Kidney glomerular epithelial cell (primary cell): ENCODE data around the gene TP53I11.

ENCODE experiments used
- DNase-seq: peaks from one replicate; lab custom pipeline; 2025; lab: John Stamatoyannopoulos, UW

The TP53I11 gene, protein sequence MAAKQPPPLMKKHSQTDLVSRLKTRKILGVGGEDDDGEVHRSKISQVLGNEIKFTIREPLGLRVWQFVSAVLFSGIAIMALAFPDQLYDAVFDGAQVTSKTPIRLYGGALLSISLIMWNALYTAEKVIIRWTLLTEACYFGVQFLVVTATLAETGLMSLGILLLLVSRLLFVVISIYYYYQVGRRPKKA

DNA sequence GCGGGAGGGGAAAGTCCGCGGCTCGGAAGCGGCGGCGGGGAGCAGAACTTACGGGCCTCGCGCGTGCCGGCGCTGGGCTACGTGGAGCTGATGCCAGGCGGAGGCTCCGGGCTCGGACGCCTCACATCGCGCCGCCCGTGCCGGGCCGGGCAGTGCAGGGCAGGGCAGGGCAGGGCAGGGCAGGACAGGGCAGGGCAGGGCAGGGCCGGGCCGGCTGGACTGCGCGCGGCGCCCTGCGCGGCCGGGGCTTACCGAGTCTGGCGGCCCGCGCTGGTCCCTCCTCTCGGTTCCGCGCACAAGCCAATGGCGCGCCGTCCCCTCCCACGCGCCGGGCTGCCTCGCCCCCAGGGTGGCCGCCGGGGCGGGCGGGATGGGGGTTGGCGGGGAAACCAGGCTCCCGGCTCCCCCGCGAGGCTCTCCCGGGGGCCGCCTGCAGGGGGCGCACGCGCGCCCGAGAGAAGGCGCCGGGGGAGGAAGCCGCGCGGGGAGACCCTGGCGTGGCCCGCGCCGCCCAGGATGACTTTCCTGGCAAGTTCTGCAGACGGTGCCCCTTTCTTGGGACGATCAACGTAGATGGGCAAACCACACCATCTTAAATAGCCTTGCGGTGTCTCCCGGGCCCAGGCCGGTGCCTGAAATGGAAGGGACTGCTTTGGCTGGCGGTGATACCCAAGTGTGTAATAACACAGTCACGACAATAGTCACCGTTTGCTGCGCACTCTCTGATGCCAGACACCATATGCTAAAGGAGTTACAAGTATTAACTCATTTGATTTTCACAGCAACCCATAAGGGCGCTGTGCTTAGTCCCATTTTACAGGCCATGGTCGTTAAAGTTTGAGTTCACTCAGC, at the start of gene TP53I11:
Gene TP53I11 (minus strand): TSS at position 259 of the 852 bp plus-strand sequence. CDS start 12,548 bp downstream, outside the sequence.
- DNase-seq: no peak

DNA sequence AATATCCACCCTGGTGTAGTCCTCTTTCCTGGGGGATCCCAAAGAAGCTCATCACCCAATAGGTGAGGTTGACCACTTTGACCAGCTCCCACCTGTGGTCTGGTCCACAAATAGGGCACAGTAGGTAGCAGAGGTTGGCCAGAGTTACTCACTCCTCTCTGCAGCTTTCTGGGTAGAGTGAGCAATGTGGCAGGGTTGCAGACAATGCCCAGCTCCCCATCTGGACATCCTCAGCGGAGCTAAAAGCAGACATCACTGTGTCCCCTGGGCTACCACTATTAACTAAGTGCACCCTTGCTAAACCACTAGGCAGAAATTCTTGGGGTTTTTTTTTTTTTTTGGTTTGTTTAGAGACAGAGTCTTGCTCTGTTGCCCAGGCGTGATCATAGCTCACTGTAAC, 48.4 kb upstream of the TP53I11 start:
- no peak for DNase-seq

DNA sequence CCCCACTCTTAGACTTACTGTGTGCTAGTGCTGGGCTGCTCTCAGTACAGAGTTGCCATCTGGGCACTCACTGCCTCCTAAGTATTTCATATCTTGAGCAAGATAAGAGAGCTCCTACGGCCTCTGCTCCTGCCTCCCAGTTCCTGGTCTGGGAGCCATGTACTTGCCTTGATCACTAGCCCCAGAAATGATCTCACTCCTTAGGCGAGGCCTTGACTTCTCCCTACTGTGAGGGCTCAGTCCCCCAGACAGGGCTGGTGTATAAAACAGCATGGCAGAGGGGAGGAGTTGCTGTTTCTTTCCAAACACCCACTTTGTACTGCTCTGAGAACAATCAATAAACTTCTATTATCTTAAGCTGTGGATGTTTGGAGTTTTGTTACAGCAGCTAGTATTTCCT, 47.4 kb upstream of the TP53I11 start:
- no peak for DNase-seq

DNA sequence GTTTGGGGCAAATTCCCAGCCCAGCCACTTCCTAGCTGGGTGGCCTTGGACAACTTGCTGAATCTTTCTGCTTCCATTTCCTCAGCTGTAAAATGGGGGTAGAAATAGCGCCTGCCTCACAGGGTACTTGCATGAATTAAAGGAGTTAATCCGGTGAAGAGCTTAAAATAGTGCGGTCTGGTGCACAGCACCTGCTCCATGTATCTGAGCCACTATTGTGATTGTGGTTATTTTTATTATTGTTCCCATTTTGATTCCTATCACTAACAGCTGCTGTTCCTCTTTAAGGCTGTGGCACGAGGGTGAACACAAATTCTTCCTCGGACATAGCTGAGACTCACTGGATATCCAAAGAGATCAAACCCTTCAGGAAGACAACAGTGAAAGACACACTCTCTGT, 46.9 kb upstream of the TP53I11 start:
- no peak for DNase-seq

DNA sequence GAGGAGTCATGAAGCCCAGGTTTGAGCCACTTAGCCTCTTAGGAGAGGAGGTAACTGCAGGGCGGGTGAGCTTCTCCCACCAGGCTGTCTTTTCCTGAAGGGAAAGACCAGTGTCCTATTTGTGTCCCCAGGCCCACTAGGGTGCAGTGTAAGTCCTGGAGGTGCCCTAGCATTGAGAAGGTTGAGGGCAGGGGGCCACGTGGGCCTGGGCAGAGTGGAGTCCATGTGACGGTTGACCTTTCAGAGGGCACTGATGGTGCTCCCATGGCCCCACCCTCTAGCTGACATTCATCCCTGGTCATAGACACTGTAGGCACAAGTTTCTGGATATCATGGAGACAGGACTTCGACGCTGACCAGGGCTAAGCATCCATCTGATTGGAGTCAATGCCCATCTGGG, 44.1 kb upstream of the TP53I11 start:
- DNase-seq: no peak

DNA sequence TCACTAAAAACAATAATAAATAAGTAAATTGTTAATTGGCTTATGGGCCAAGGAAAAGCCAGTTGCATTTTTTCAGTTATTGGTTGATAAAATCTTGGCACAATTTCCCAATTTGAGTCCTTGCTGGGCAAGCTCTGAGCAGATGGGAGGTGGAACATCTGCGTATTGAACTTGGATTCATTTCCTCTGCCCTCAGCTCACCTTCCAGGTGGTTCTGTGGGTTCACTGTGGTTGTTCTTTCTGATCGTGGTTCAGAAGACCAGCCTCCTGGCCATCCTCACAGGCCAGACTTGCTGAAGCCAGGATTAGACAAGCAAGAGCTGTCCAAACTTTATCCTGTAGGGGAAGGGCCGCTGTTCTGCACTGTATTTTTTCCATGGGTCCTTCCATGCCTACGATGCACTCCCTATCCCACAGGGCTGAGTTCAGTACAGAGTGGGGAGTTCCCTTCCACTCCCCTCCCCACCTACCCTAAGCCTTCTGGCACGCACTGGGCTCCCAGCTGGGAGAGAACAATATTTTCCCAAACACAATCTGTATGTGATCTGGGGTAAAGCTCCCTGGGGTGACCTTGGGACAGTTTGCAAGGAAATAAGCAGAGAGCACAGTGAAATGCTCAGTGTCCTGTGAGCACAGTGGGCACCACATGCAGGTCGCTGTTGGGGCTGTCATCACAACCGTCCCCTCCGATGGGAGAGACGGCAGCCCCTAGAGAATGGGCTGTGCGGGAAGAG, 43.5 kb upstream of the TP53I11 start:
- no peak for DNase-seq

DNA sequence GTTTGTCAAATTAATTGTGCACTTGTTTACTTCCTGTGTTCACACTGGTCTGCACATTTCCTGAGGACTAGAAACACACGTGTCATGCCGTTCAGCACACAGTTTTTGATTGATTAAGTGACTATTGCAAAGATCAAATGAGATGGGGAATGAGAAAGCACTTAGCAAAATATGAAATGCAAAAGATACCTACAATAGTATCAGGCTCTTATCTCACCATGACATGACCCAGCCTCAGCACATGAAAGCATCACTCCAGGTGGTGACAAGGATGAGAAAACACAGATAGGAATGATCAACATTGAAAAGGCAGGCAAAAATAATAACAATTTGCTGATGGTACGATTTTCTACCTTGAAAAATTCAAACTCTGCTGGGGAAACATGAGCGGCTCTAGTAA, 42.1 kb upstream of the TP53I11 start:
- DNase-seq: no peak

DNA sequence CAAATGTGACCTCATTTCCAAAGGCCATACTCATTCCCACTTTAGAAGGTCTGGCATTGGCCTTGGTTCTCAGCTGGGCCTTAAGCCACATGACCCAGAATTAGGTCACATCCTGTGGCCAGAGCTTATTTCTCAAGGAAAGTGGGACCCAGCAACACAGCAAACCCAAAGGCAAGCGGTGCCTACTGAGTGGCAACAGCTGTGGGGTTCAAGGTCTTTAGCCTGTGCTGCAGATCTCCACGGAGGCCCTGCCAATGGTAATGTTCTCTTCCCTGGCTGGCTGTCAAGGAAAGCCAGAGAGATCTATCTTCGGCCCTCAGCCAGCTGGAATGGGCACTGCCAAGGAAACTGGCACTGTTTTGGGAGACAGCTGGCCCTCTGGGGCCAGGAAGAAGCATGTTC, 41.5 kb upstream of the TP53I11 start:
- no peak for DNase-seq

DNA sequence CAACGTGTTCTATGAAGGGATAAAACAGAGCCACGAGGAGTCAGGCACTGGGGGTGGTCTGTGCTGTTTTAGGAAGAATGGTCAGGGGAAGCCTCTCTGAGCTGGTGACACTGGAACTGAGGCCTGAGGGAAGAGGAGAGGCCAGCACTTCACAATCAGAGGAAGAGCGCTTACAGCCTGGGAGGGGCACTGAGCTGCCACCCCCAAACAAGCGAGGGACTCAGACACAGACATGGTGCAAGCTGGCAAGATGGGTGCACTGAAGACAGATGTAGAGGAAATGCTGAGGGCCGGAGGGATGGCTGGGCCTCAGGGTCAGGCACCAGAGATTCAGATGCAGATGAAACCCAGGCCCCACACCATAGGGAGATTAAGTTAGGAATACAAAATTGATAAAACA, 40.0 kb upstream of the TP53I11 start:
- DNase-seq: no peak

DNA sequence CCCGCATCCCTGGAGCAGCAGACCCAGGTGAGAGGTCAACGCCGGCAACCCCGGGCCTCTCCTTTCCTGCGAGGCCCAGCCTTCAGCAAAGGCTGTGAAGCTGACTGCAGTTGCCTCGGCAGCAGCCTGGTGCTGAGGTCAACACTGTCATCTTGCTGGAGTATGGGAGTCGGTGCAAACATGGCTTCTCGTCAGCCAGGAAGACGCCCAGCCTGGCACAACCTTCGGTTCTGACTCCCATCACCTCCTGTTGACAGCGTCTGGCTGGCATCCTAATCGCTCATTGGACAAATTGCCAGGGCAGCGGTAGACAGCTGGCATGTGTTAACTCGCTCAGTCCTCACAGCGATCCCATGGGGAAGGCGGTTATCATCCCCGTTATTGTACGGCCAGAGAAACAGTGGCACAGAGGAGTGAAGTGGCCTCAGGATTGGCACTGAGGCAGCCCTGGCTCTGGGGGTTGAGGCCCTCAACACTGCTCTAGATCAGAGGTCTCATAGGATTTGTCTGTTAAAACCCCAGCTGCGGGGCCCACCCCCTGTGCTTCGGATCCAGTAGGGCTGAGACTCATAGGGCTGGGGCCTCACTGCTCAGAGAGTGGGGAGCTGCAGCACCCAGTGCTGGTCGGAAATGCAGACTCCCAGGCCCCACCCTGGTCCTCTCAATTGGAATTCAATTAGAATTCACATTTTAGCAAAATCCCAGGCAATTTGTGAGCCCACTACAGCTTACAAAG, 39.3 kb upstream of the TP53I11 start:
- DNase-seq: no peak

DNA sequence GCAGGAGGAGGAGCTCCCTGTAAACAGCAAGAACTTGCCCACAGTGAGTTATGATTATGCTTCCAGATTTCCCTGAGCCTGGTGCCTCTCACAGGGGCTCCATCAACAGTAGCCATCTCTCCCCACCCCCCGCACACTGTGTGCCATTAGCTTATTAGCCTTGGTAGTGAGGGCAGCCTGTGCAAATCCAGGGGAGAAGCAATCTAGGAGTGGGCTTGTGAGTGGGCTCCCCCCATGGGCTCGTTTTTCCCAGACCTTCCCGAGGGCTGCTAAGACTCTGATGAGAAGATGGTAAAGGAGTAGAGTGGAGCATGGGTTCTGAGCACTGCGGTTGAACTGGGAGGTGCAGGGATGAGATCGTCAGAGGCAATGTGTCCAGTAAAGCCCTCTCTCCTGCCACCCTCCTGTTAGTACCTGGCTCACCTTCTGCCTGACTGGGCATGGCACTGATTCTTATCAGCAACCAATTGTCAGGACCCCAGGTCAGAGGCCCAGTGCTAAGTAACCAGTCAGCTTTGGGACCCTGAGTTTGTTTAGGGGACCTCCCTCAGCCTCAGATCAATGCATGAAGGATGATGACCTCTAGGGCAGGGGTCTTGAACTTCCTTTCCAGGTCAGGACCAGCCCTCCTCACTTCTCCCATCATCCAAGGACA, 38.4 kb upstream of the TP53I11 start:
- no peak for DNase-seq

DNA sequence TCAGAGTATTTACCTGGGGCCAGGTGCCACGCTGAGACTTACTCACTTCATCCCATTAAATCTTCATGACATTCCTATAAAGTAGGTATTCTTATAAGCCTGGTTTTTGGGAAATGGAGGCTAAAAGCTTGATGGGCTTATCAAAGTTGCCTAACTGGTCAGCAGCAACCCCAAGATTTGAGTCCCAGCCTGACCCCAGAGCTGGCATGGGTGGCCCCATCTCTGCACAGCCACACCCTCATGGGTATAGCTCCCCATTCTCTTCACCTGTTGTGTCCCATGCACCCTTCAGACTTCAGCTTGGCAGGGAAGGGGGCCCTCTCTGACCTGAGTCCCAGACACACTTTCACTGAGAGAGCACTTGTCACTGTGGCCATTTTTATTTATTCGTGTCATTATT, 37.4 kb upstream of the TP53I11 start:
- no peak for DNase-seq

DNA sequence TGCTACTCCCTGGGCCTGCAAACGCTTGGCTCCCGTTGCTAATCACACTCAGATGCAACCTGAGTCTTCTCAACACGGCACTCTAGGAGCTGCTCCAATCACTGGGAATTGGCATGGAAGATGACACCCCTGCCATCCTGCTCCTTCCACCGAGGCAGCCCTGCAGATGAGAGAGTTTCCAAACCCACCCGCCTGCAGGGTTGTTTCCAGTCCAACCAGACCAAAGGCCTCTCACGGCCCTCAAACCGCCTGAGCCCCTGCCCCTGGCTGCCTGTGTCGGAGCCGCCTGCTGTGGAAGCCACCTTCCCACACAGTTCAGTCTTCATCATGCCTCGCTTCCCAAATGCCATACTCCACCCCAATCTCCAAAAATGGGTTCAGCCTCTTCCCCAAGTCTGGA, 36.8 kb upstream of the TP53I11 start:
- no peak for DNase-seq

DNA sequence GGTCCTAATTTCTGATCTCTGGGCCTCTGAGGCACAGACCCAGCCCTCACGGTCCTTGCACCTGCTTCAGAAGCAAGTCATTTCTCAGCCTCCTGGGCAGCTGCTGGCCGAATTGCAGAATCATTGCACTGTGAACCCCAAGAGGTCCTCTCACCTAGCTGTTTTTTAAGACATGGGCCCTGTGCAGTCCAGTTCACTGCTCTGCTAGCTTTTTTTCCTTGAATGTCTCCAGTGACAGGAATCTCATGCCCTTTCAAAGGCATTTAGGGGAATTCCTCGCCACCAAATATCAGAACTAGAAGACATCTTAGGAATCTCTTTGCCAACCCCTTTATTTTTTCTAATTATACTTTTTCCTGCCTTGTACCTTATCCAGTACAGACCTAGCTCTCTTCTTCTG, 35.6 kb upstream of the TP53I11 start:
- DNase-seq: no peak

DNA sequence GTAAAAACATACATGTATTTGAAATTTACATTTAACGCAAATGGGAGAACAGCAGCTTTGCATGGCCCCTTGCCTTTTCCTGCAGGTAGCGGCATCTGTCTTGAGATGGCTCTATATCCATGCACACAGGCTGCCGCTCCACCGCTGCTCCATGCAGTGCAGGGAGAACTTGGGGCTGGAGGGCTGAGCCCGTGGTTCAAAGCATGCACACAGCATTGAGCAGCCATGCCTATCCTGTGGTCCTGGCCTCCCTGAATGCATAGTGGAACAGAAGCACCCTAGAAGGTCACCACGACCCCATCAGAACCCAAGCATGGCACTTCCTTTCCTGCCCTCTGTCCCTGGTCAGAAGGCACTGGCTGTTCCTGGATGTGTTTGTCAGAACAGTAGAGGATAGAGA, 35.0 kb upstream of the TP53I11 start:
- DNase-seq: no peak

DNA sequence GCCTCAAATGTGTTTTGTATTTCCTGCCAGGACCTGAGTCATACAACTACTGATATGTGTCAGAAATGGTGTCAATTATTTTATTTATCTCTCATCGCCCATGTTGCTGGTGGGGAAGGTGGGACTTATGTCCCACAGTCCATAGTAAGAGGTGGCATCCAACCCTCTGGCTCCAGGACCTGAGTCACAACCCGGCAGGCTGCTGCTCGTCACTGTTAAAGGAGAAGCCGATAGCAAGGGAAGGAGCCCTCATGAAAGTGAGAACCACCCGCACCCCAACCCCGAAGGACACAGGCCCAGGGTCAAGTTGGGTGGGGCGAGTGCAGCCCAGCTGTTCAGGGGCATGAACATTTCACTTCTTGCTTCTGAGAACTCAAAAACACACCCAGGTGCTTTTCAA, 33.1 kb upstream of the TP53I11 start:
- no peak for DNase-seq

DNA sequence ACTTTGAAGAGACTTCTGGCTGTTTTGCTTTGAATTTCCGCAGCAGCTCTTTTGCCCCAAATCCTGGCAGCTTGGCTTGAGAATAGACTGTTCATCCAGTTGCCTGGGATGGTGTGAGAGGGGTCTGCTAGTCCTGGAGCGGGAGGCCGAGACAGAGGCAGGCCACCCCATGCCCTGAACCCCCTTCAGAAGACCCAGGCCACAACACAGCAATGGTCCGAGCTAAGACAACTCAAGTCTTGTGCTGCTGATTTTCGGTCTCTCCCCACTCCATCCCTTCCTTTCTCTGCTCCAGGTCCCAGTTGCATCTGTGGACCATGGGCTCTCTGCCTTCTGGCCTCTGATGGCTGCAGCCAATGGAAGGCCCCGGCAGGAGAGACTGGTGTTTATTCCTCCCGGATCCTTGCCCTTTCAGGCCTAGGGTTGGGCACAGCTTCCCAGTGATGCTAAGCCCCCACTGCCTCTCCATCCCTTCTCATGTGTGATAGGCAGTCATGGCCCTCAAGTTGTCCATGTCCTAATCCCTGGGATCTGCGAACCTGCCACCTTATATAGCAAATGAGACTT, 31.9 kb upstream of the TP53I11 start:
- DNase-seq: no peak

DNA sequence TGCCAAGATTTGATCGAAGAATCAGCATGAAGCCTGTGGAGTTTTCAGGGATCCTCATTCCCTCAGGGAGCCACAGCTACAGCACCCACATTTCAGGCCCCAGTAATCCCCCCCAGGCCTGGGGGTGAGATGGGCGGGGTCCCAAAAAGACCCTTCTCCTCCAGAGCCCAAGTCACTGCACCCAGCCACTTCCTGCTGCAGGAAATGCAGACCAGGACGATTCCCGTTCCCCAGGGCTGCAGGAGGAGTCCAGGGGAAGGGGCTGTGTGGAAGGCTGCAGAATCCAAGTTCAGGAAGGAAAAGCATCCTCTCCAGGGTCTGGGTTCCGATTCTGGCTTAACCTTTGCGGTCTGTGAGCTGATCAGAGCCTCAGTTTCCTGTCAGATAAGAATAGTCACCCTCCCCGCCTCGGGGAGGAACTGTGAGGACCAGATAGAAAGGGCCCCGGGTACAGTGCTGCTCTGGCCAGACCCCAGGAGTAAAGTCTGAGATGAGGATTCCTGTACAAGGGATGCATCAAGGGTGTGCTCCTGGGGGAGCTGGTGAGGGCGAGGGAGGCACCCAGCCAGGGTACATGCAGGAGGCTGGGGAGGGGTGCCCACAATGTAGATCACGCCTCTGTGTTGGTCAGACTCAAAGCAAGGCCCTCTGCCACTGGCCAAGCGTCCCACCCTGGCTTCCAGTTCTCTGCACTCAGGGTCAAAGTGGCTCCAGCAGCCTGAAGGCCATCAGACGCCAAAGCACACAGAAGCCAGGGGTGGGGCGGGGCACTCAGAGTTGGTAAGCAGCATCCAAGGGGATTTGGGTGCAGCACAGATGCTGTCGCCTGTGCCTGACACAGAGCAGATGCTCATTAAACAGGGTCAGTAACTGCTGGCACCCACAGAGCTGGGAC, 30.1 kb upstream of the TP53I11 start:
- no peak for DNase-seq

DNA sequence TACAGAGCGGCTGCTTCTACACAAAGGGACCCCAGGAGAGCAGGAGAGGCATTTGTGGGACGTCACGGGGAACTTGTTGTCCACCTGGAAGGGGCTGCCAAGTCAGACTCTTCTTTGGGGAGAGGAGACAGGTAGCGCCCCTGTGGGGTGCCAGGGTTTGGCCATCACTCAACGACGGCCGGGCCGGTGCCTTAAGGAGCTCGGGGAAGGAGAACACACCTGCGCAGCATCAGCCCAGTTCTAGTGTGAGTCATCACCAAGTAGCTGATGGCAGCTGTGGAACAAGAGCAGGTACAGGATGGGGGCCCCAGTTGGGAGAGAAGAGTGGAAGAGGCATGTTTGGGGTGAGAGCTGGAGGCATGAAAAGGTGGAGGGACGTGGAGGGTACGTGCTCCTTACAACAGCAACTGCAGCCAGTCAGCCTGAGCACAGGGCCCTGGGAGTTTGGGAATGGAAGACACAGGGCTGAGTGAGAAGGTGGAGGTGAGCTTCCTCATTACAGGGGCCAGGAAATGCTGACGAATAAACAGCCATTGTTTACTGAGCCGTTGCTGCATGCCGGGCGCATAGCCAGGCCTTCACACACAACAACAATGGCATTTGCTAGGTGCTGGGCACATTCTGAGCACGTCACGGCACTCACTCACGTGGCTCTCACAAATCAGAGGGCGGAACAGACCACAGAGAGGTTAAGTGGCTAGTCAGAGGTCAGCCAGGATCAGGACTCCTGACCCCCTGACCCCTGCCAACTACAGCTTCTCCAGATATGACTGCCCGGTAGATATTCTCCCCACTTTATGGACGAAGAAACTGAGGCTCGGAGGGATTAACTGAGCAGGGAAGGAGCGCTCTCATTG, 29.1 kb upstream of the TP53I11 start:
- DNase-seq: no peak

DNA sequence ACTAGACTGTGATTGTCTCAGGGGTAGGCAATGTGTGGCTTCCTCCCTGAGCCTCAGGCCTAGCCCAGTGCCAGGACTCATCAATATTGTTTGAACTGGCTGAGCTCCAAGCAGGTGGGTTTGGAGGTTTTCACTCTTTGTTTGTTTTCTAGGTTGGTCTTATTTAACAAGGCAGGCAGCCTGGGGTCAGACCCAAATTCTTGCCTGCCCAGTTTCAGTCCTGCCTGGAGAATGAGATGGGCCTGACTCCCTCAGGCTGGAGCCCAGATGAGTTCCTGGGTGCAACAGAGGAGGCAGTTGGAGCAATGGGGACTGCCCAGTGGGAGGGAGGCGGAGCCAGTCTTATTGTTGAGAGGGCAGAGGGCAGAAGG, 28.3 kb upstream of the TP53I11 start:
- DNase-seq: no peak
